ENCODE measurements around the gene ZNF595. TPM values are rescaled to one million over a fixed set of nuclear protein-coding genes. Genes with fewer than 3 reads are reported as not detected.
A peak's percentile ranks its signal among the peaks of the same experiment; 100 is the strongest.
"Not testable (repeated sequence)": the region's sequence is repeated elsewhere in the genome, so short reads cannot be mapped to it uniquely, and the experiment has no call there.

ZNF595 gene
- total RNA-seq (2014; rRNA removed; shearing (Covaris generic)): 36.6 and 39.3 TPM in 2 replicates

- DNase-seq (ENCODE audit: low read depth): not testable (repeated sequence)
Measured at GRCh38 chr4:52804-53479, at the start of gene ZNF595. Gene ZNF595 (plus strand): TSS chr4:53321. CDS start chr4:53489, 168 bp downstream.

GRCh38 chr4:9937-10870, 42.9 kb upstream of the ZNF595 start:
- not testable (repeated sequence) for DNase-seq (ENCODE audit: low read depth)

- not testable (repeated sequence) for DNase-seq (ENCODE audit: low read depth)
Measured at GRCh38 chr4:11095-11815, 41.9 kb upstream of the ZNF595 start.

- DNase-seq (ENCODE audit: low read depth): peak; percentile 8
Measured at GRCh38 chr4:11816-12417, 41.2 kb upstream of the ZNF595 start.

GRCh38 chr4:18128-18527, 35.0 kb upstream of the ZNF595 start:
- DNase-seq (ENCODE audit: low read depth): not testable (repeated sequence)

- DNase-seq (ENCODE audit: low read depth): not testable (repeated sequence)
Measured at GRCh38 chr4:18589-18988, 34.5 kb upstream of the ZNF595 start.

GRCh38 chr4:22882-23281, 30.2 kb upstream of the ZNF595 start:
- DNase-seq (ENCODE audit: low read depth): not testable (repeated sequence)

- not testable (repeated sequence) for DNase-seq (ENCODE audit: low read depth)
Measured at GRCh38 chr4:24359-24758, 28.8 kb upstream of the ZNF595 start.

GRCh38 chr4:27501-27900, 25.6 kb upstream of the ZNF595 start:
- not testable (repeated sequence) for DNase-seq (ENCODE audit: low read depth)

- DNase-seq (ENCODE audit: low read depth): not testable (repeated sequence)
Measured at GRCh38 chr4:28767-29542, 24.2 kb upstream of the ZNF595 start.

- not testable (repeated sequence) for DNase-seq (ENCODE audit: low read depth)
Measured at GRCh38 chr4:33314-33713, 19.8 kb upstream of the ZNF595 start.

GRCh38 chr4:36559-37415, 16.3 kb upstream of the ZNF595 start:
- not testable (repeated sequence) for DNase-seq (ENCODE audit: low read depth)

GRCh38 chr4:38202-38601, 14.9 kb upstream of the ZNF595 start:
- not testable (repeated sequence) for DNase-seq (ENCODE audit: low read depth)

- DNase-seq (ENCODE audit: low read depth): not testable (repeated sequence)
Measured at GRCh38 chr4:43375-43774, 9.7 kb upstream of the ZNF595 start.

GRCh38 chr4:51253-51652, 1.9 kb upstream of the ZNF595 start:
- not testable (repeated sequence) for DNase-seq (ENCODE audit: low read depth)

GRCh38 chr4:51655-52277, 1.4 kb upstream of the ZNF595 start:
- DNase-seq (ENCODE audit: low read depth): not testable (repeated sequence)

GRCh38 chr4:53521-53920, 400 bp downstream of the ZNF595 start:
- not testable (repeated sequence) for DNase-seq (ENCODE audit: low read depth)

- DNase-seq (ENCODE audit: low read depth): not testable (repeated sequence)
Measured at GRCh38 chr4:64733-65132, 11.6 kb downstream of the ZNF595 start.

- DNase-seq (ENCODE audit: low read depth): no peak
Measured at GRCh38 chr4:71830-72229, 18.7 kb downstream of the ZNF595 start.
